Measurements from ENCODE around the gene HECW1.

The HECW1 gene

DNA sequence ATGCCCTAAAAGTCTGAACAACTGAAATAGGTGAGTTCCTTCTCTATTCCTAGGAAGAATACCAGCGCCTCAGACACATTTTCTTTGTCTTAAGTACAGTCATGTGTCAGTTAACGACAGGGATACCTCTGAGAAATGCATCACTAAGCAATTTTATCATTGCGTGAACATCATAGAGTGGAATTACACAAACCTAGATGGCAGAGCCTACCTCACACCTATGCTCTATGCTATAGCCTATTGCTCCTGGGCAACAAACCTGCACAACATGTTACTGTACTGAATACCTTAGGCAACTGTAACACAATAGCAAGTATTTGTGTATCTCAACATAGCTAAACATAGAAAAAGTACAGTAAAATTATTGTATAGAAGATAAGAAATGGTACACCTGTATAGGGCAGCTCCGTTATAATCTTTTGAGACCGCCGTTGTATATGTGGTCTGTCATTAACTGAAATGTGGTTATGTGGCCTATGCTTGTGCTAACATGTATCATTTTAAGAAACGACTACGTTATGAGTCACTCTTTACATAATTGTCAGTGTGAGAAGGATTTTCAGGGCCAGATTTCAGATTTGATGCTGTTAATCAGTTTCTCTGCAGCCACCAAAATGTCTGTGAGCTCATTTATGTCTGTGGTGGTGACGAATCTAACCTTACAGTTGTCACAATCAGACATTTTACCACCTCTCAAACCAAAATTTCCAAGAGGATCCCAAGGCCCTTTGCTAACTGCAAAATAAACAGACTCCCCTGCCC, 404.3 kb downstream of the HECW1 start:
- DNase-seq: no peak

DNA sequence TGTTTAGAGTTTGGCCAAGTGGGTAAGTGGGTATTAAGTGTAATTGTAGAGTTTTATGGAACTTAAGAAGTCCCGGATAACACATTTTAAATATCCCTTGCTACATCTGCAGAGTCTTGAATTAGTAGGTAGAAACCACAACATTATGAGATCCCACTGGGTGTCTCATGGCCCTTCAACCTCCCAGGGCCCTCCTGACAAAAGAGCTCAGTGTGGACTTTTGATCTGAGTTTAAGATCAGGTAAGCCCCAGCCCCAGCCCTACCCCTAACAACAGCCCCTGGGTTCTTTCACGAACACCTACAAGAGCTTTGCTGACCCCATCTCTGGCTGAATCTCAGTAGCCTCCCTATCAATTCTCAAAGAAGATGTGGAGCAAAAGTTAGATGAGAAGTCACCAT, 405.0 kb downstream of the HECW1 start:
- no peak for DNase-seq

GRCh38 chr7:43520201-43520600, 407.8 kb downstream of the HECW1 start:
- DNase-seq: no peak

DNA sequence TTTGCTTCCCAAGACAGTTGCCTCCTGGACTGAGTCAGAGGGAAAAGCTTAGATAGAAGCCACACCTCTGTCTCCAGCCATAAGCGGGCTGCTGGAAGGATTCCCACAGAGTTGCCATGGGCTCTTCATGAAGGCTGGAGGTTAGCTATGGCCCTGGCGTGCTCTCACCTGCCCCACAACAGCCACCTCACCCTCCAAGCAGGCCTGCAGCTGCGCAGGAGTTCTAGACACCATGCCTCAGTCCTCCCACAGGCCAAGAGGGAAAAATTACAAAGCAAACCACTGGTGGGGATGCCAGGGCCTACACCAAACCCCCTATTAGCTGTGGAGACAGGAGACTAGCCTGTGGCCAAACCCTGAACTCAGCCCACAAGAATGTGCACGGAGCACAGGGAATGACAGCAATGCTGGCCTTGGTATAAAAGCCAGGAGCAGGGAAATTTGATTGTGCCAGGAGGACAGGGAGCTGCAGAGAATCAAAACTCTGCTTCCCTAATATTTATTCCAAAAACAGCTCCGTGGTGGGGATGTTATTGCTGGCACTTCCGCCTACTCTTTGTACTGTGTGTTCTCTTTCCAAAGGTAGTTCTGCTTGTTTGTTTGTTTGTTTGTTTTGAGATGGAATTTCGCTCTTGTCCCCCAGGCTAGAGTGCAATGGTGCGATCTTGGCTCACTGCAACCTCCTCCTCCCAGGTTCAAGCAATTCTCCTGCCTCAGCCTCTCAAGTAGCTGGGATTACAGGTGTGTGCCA, 410.1 kb downstream of the HECW1 start:
- DNase-seq: no peak

GRCh38 chr7:43528576-43529354, 416.3 kb downstream of the HECW1 start:
- DNase-seq: no peak

DNA sequence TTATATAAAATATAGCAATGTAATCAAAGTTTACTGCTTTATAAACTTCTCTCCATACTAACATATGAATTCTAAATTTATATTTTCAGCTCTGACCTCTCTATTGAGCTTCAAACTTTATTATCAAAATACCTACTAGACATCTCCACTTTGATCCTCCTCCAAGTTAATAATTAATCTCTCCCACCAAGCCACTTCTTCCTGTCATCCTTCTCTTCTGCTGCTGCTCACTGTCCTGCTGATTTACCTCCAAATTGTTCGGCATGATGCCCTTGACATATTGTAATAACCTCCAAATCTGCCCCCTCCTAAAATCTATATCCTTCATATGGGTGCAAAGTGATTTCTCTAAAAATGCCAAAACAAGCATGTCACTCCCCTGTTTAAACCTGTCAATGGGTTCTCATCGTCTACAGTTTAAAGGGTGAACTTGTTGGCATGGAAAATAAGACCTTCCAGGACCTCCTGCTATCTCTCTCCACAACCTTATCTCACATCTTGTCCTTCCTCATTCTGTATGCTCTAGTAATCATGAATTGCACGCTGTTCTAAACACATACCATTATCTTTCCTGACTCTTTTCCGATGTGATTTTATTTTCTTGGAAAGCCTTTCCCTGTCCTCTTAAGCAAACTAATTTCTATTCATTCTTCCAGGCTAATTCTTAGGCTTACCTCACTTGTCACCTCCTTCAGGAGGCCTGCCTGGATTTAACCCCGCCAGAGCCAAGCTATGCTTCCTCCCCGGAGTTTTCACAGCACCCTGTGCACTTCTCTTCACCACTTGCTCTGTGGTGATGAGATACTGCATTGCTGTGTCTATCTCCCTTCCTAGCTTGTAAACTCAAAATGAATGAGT, 418.3 kb downstream of the HECW1 start:
- no peak for DNase-seq

GRCh38 chr7:43531700-43532099, 419.3 kb downstream of the HECW1 start:
- DNase-seq: no peak

DNA sequence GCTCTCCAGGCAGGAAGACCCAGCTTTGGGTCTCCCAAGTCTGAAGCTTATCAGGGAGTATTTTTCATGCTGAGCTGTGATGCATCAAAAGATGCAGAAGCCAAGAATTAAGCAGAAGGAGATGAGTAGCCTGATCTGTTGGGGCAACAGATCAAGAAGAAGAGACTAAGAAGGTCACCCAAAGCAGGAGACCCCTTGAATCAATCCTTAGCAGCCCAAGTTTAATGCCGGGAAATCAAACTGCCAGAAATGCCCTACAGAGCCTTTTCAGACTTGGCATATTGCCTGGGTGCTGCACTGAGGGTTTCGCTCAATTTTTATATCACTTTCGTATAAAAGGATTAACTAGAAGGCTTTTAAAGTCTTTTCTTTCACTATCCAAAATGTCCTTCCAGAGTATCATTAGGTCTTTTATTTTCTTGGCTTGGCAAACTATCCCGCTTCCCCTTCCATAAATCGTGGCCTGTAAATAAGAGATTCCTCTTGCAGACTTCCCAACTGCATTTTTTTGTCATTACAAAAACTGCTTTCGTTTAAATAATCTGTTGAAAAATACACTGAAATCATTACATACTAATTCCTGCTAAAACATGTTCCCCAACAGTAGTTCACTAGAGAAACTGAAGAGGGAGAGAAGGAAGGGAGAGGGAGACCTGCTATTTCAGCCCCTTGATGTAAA, 421.5 kb downstream of the HECW1 start:
- DNase-seq: peak; percentile 9

- peak; percentile 7 for DNase-seq
Observed at GRCh38 chr7:43535031-43535451, 422.6 kb downstream of the HECW1 start.

GRCh38 chr7:43535810-43536585, 423.6 kb downstream of the HECW1 start:
- peak; percentile 88 for DNase-seq

GRCh38 chr7:43536773-43537172, 424.3 kb downstream of the HECW1 start:
- no peak for DNase-seq

DNA sequence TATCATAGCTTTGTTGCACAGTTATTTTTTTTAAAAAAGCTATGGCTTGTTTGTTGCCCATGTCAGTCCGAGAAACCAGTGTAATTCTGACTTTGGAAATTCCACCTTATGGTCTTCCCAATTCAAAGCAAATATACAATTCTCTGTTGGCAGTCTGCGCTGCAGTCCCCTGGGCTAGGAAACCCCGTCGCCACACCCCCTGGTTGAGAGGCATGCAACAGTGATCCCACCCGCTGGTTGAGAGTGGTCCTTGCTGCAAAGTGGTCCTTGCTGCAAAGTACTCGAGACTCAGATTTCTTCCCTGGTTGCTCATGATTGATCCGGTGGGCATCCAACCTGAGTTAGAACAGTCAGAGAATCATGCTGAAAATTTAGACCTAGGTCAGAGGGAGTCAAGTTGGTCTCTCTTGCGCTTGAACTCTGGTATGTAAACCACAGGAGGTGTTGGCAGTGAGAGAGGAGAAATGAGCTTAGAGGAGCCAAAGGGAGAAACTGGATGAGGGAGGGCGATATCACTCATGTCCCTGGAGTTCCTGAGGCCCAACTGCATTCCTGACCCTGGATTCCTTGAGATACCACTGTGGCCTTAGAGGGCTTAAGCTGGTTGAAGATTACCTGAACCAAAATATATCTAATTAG, 425.4 kb downstream of the HECW1 start:
- no peak for DNase-seq

DNA sequence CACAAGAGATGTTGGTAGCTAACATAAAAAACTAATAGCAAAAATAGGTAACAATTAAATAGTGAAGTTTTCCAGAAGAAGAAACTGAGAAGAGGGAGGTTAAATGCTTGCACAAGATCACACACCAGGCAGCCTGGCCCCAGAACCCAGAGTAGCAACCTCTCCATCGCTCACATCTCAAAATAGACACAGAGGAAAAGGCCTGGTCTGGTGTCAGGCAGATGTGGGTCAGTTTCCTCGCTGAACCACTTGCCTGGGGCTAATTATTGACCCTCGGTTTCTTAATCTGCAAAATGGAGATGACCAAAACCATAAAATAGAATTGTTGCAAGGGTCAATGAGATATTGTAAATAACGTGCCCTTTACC, 425.9 kb downstream of the HECW1 start:
- DNase-seq: no peak

DNA sequence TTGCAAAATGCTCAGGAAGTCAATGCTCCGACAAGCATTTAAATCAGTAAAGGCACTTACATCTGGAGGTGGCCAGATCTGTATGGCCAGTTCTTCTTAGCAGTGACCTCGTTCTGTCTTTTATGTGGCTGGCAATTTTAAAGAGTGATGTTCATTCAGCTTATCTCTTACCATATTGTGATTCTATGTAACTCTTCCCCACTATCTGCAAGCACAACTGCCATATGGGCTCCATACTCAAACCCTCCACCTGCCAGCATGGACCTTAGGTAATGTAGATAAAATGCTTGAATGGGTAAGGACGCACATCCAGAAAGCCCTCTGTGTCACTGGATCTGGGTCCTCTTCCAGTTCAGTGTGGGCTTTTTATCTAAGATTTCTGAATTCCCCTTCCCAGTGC, 428.0 kb downstream of the HECW1 start:
- no peak for DNase-seq

- DNase-seq: no peak
Observed at GRCh38 chr7:43542716-43543115, 430.3 kb downstream of the HECW1 start.

- DNase-seq: no peak
Observed at GRCh38 chr7:43546231-43546630, 433.8 kb downstream of the HECW1 start.

DNA sequence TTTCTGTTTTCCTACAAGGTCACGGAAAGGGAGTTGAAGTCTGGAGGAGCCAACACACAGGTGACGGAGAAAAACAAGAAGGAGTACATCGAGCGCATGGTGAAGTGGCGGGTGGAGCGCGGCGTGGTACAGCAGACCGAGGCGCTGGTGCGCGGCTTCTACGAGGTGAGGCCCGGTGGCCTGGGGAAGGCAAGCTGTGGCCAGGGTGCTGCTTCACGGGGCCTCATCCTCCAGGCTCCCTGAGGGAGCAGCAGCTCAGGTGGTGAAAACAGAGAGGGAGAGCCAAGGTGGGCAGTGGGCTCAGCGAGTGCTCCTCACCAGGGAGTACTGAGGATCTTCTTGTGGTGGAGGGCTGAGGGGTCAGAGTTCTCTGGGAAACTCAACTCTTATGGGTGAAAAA, 438.0 kb downstream of the HECW1 start:
- DNase-seq: no peak

DNA sequence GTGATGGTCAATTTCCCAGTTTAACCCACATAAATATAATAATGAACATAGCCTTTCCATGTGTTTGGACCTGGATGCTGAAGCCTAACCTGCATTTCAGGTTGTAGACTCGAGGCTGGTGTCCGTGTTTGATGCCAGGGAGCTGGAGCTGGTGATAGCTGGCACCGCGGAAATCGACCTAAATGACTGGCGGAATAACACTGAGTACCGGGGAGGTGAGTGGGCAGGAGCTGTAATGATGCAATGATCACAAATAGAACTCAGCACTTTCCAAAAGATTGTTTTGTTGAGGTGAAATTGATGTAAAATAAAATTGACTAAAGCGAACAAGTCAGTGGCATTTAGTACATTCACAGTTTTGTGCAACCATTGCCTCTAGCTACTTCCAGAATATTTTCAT, 439.7 kb downstream of the HECW1 start:
- no peak for DNase-seq

DNA sequence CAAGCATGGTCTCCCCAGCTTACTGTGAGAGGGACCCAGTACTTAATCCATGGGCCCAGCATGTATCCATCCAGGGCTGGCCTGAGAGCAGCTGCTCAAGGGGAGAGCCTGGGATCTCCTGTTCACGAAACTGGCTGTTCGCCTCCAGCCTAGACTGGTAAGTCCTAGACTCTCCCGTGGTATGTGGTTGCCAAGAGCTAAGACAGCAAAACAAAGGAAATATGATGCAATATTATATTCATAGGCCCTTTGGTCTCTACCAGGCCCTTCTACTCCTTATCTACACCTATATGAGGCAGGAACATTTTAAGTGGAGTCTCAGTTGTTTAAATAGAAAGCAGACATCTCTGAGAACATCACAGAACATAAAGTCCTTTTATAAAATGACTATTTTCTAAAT, 441.6 kb downstream of the HECW1 start:
- no peak for DNase-seq

GRCh38 chr7:43554423-43554822, 442.0 kb downstream of the HECW1 start:
- no peak for DNase-seq

Measured in HCEC 1CT (cell line).